ENCODE data around the gene CA12. TPM values are rescaled to one million over a fixed set of nuclear protein-coding genes. Genes with fewer than 3 reads are reported as not detected.
A peak's percentile ranks its signal among the peaks of the same experiment; 100 is the strongest.

The CA12 gene
- total RNA-seq, 1 donor from 2014 or later: 0.46 TPM

DNA sequence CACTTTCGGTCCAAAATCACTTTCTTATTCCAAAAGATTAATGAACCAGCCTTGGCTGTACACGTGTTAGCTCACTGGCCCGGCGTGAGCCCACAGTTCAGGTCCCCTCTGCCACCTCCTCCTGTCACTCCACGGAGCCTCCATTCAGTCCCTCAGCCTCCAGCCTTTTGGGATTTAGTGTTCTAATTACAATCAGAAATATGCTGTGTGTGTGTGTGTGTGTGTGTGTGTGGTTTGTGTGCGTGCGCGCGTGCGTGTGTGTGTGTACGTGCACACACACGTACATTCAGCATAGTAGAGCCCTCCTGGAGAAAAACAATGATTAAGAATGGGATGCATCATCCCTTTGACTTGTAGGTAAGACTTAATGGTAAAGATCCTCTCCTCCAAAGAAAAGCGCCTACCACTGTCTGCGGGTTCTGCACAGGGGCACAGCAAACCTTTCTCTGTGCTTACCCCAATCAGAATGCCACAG, 801 bp downstream of the CA12 start:
- Mint-ChIP-seq H3K36me3 (ENCODE audit: low read depth) (no peaks in the 10 kb centered on the region), H3K4me1 (ENCODE audit: low read depth) (peaks cover 30% of the 10 kb centered on the region), H3K27ac (no peak overlapping the region), H3K4me3 (ENCODE audit: low read depth) (peak overlapping the region; percentile 61), H3K9me3 (peaks cover 6% of the 10 kb centered on the region), H3K27me3 (ENCODE audit: low read depth) (peaks cover 43% of the 10 kb centered on the region)
- DNase-seq (ENCODE audit: low spot score): no peak
- intact Hi-C loops (cut with micrococcal nuclease): no loop called here

DNA sequence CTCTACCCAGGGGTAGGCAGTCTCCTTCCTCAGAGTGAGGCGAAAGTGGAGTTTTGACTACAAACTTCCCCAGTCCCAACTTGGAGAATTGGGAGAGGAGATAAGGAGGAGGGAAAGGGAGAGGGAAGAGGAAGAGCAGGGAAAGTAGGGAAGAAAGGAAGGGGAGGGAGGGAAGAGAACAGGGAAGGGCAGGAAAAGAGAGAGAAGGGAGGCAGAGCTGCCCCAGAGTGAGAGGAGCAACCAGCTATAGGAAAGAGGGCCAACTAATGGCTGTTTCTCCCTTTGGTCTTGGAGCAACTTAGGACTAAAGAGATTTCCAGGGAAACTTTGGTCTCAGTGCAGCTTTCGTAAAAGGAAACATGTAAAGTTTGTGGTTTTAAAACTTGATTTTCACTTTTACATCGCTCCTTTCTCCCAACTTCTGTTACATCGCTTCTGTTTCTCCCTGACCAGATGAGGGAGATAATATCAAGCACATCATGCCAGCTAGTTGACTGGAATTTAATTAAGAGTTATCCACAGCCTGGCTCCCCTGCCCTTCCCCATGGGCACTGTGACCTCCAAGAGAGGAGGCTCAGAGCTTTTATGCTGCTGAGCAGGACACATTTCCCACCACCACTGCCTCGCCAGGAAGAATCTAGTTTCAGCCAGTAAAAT, 1.4 kb downstream of the CA12 start:
- no peak overlapping the region for H3K4me3 Mint-ChIP-seq (ENCODE audit: low read depth)
- no peaks in the 10 kb centered on the region for H3K36me3 Mint-ChIP-seq (ENCODE audit: low read depth)
- DNase-seq (ENCODE audit: low spot score): no peak
- peaks cover 3% of the 10 kb centered on the region for H3K9me3 Mint-ChIP-seq
- H3K4me1 Mint-ChIP-seq (ENCODE audit: low read depth): peaks cover 35% of the 10 kb centered on the region
- H3K27ac Mint-ChIP-seq: no peak overlapping the region
- intact Hi-C loops (cut with micrococcal nuclease): no loop called here
- H3K27me3 Mint-ChIP-seq (ENCODE audit: low read depth): peaks cover 43% of the 10 kb centered on the region

DNA sequence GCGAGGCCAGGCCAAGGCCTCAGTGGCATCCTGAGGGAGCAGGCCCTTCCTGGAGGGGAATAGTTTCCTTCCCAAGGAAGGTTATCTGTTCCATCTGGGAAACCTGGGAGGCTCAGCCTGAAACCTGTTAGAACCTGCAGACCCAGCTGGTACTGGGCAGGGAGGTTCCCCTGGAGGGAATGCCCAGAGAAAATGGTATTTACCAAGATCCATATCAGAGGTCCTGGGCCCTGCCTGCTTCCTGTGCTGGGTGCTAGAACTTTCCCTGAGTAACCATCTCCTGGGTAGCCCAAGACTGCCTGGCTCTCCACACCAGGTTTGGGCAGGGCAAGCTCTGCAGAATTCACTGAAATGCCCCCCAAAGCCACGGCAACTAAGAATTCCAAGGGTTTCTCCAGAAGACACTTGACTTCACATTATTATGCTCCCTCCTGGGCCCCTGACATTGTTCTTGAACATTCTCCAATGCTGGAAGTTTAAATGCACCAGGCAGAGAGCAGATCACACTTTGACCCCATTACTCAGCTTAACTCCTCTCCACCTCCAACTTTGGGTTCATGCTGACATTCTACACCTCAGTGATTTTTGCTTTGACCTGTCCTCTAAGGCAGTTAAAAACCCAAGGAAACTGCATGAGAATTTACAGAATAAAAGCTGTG, 2.0 kb downstream of the CA12 start:
- Mint-ChIP-seq H3K4me1 (ENCODE audit: low read depth) (peaks cover 42% of the 10 kb centered on the region), H3K27me3 (ENCODE audit: low read depth) (peaks cover 41% of the 10 kb centered on the region), H3K4me3 (ENCODE audit: low read depth) (no peak overlapping the region), H3K27ac (no peak overlapping the region), H3K9me3 (no peaks in the 10 kb centered on the region), H3K36me3 (ENCODE audit: low read depth) (no peaks in the 10 kb centered on the region)
- DNase-seq (ENCODE audit: low spot score): no peak
- intact Hi-C loops (cut with micrococcal nuclease): loop anchor here (10.0 kb wide), 1 partner anchor 225 kb away; no protein-coding TSS in a partner anchor

DNA sequence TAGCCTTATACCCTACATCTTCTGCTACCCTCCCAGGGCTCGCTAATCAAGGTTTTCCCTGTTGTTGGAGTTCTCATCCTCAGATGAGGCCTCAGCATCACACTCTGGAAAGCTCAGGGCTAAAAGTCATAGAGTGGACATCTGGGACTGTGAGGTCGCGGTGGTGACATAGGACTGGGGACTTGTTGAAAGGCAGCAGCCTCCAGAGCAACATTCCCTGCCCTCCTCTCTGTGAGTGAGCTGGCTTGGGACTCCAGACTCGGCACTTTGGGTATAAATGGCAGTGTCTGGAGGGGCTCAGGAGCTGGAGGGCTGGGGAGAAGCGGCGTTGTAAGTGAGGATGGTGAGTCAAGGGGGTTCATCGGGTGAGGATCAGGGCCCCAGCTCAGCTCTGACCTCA, 2.7 kb downstream of the CA12 start:
- intact Hi-C loops (cut with micrococcal nuclease): loop anchor here (10.0 kb wide), 1 partner anchor 226 kb away; no protein-coding TSS in a partner anchor
- peaks cover 36% of the 10 kb centered on the region for H3K27me3 Mint-ChIP-seq (ENCODE audit: low read depth)
- H3K4me1 Mint-ChIP-seq (ENCODE audit: low read depth): peaks cover 49% of the 10 kb centered on the region

DNA sequence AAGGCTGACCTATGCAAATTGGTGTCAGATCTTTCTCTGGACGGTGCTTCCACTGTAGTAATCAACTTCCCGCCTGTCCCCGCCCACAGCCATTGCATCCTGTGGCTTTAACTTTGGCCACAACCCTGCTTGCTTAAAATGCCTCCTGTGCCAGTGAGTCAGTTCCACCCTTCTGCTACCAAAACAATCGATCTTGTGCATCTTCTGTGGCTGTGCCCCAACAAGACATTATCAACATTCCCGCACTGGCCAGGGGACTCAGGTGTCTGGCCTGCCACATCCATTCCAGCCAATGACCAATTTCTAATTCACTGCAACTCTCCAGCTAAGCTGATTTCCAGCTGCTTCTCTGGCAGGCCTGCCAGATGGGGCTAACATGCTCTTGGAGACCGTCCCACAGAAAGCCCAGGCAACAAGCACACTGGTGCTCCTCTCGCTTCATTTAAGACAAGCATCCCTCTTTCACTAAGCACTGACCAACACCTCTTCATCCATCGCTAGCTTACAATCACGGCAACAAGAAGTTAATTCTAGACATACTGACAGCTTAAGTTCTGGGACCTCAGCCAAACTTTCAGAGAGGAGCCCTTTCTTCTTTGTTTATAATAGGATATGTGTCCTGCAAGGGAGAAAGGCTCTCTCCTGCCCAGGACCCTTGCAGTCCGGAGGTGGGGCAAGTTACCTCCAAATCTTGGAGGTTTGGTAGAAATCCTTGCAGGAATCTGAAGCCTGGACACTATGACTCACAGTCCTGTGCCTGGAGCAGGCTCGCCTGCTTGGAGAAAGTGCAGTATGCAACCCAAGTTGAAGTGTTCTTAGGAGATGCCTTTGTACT, 6.7 kb downstream of the CA12 start:
- H3K36me3 Mint-ChIP-seq (ENCODE audit: low read depth): no peaks in the 10 kb centered on the region
- peak overlapping the region; percentile 89 for H3K27ac Mint-ChIP-seq
- H3K4me3 Mint-ChIP-seq (ENCODE audit: low read depth): peak overlapping the region; percentile 9
- peak; percentile 27 for DNase-seq (ENCODE audit: low spot score)
- intact Hi-C loops (cut with micrococcal nuclease): loop anchor here (2.0 to 10.0 kb wide), 3 partner anchors 163 to 230 kb away; no protein-coding TSS in a partner anchor
- H3K27me3 Mint-ChIP-seq (ENCODE audit: low read depth): peaks cover 9% of the 10 kb centered on the region
- H3K4me1 Mint-ChIP-seq (ENCODE audit: low read depth): peaks cover 51% of the 10 kb centered on the region
- H3K9me3 Mint-ChIP-seq: no peaks in the 10 kb centered on the region

More for the DNA sequence above, 2.7 kb downstream of the CA12 start:
- H3K4me3 Mint-ChIP-seq (ENCODE audit: low read depth): no peak overlapping the region
- no peaks in the 10 kb centered on the region for H3K36me3 Mint-ChIP-seq (ENCODE audit: low read depth)
- no peaks in the 10 kb centered on the region for H3K9me3 Mint-ChIP-seq
- H3K27ac Mint-ChIP-seq: no peak overlapping the region
- no peak for DNase-seq (ENCODE audit: low spot score)

DNA sequence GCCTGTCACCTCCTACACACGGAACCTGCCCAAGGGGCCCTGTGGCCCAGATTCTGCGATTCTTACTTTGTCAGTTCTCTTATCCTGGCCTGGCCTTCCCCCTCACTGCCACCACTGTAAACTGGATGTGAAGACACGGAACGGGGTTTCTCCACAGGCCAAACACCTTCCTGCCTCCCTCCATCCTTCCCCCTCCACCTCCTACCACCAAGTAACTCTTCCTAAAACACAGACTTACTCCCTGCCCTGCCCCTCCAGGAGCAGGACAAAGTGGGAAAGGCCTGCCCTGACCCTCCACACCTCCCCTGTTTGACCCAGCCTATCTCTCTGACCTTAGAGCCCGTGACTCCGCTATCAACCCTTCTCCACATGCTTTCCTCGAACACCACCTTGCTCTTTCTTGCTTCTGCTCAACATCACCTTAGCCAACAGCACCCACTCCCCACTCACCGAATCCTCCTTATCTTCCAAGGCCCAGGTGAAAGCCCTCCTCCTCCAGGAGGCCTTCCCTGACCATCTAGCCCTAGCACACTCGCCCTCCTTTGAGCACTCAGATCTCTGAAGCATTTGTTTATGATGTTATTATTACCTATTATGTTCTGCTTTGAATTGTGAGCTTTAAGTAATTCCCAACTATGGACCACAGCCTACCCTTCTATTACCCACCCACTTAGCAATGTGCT, 7.6 kb downstream of the CA12 start:
- no peaks in the 10 kb centered on the region for H3K9me3 Mint-ChIP-seq
- intact Hi-C loops (cut with micrococcal nuclease): loop anchor here (2.0 to 10.0 kb wide), 3 partner anchors 162 to 231 kb away; no protein-coding TSS in a partner anchor
- no peak for DNase-seq (ENCODE audit: low spot score)
- peaks cover 6% of the 10 kb centered on the region for H3K27me3 Mint-ChIP-seq (ENCODE audit: low read depth)
- no peak overlapping the region for H3K4me3 Mint-ChIP-seq (ENCODE audit: low read depth)
- no peaks in the 10 kb centered on the region for H3K36me3 Mint-ChIP-seq (ENCODE audit: low read depth)
- H3K4me1 Mint-ChIP-seq (ENCODE audit: low read depth): peaks cover 54% of the 10 kb centered on the region
- peak overlapping the region; percentile 89 for H3K27ac Mint-ChIP-seq

DNA sequence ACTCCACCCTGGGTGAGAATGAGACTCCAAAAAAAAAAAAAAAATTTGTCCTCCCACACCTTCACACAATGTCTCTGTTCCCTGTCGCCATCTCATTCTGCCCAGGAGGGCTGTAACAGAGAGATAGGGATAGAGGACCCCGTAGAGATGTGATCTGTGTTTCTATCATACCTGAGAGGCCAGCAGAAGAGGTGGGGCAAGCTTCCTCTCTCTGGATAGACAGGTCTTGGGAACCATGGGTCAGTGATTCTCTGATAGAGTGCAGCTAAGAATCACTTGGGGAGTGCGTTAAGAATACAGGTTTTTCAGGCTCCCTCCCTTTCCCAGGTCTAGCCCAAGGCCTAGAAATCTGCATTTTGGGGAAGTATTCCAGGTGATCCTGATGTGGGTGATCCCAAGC, 8.3 kb downstream of the CA12 start:
- peaks cover 4% of the 10 kb centered on the region for H3K27me3 Mint-ChIP-seq (ENCODE audit: low read depth)
- peaks cover 54% of the 10 kb centered on the region for H3K4me1 Mint-ChIP-seq (ENCODE audit: low read depth)
- no peaks in the 10 kb centered on the region for H3K9me3 Mint-ChIP-seq
- H3K4me3 Mint-ChIP-seq (ENCODE audit: low read depth): no peak overlapping the region
- no peaks in the 10 kb centered on the region for H3K36me3 Mint-ChIP-seq (ENCODE audit: low read depth)
- no peak overlapping the region for H3K27ac Mint-ChIP-seq
- intact Hi-C loops (cut with micrococcal nuclease): loop anchor here (5.0 to 10.0 kb wide), 2 partner anchors 161 to 231 kb away; no protein-coding TSS in a partner anchor
- DNase-seq (ENCODE audit: low spot score): no peak

DNA sequence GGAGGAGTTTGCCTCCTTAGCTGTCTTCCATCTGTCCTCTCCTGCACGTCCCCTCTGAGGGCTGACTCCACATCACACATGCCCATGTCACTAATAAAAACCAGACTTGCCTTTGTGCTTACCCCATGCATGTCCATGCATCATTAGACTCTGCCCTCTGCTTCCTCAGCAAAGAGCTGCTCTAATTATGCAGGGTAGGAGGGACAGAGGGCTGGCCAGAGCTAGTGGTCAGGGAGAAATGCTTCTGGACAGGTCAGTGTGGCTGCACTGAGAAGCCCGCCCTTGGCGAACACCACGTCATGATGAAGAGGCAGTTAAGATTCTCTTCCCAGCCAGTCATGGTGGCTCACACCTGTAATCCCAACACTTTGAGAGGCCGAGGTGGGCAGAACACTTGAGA, 8.9 kb downstream of the CA12 start:
- Mint-ChIP-seq H3K27me3 (ENCODE audit: low read depth) (peaks cover 4% of the 10 kb centered on the region), H3K36me3 (ENCODE audit: low read depth) (no peaks in the 10 kb centered on the region), H3K27ac (no peak overlapping the region), H3K9me3 (no peaks in the 10 kb centered on the region), H3K4me3 (ENCODE audit: low read depth) (no peak overlapping the region), H3K4me1 (ENCODE audit: low read depth) (peaks cover 54% of the 10 kb centered on the region)
- no peak for DNase-seq (ENCODE audit: low spot score)
- intact Hi-C loops (cut with micrococcal nuclease): loop anchor here (5.0 to 10.0 kb wide), 2 partner anchors 160 to 232 kb away; no protein-coding TSS in a partner anchor

DNA sequence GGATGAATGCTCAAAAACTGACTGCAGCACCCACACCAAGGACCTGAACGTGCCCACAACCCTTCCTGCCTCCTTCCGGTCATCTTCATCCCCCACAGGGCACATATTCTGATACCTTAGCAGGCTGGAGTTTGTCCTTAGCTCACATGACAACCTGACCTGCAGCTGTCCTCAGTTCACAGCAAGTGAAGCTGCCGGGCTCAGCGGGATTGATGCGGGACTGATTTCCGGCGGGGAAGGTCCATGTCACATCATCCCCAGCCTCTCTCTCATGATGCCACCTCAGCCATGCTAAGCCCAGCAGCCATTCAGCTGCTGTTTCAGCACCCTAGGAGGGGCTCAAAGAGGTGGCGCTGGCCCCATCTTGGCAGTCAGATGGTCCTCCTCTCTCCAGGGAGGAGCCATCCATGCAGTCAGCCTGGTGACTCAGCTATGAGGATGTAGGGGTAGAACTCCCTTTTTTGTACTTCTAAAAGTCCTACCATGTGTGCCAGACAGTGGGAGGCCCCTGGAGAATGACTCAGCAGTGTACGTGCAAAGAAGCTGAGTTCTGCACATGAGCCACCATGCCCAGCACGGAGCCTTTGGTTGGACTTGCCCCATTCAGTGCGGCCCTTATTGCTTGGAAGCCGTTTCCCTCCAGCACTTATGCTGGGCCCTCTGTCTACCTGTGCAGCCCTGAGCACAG, 9.5 kb downstream of the CA12 start:
- Mint-ChIP-seq H3K36me3 (ENCODE audit: low read depth) (no peaks in the 10 kb centered on the region), H3K4me1 (ENCODE audit: low read depth) (peaks cover 54% of the 10 kb centered on the region), H3K4me3 (ENCODE audit: low read depth) (no peak overlapping the region)

DNA sequence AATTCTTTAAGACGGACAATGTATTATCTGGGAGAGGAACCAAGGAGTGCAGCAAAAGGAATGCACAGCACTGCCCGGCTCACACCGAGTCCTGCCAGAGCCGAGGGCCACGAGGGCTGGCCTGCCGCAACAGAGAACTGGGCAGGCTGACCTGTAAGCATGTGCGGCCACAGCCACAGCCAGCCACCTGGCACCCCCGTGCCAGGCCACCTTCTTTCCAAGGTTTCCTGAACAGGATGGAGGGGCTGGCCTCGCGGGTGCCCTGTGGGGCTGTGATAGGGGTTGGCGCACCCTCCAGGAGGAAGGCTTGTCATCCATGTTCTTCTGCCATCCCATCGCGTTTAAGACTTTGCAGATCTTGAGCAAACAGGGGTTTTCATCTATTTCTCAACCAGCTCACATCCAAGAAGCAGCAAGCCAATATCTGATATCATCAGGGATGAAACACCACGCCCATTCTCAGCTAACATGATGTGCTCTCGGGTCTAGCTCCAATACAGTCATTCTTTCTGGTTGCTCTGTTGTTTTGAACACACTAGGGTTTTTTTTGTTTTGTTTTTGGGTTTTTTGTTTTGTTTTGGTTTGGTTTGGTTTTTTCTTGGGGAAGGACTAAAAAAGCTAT, 10.2 kb downstream of the CA12 start:
- DNase-seq (ENCODE audit: low spot score): no peak
- peak overlapping the region; percentile 80 for H3K27ac Mint-ChIP-seq
- H3K27me3 Mint-ChIP-seq (ENCODE audit: low read depth): no peaks in the 10 kb centered on the region
- H3K9me3 Mint-ChIP-seq: no peaks in the 10 kb centered on the region
- no peaks in the 10 kb centered on the region for H3K36me3 Mint-ChIP-seq (ENCODE audit: low read depth)
- no peak overlapping the region for H3K4me3 Mint-ChIP-seq (ENCODE audit: low read depth)
- intact Hi-C loops (cut with micrococcal nuclease): loop anchor here (5.0 to 10.0 kb wide), 2 partner anchors 159 to 233 kb away; no protein-coding TSS in a partner anchor
- H3K4me1 Mint-ChIP-seq (ENCODE audit: low read depth): peaks cover 52% of the 10 kb centered on the region

More for the DNA sequence above, 9.5 kb downstream of the CA12 start:
- no peak for DNase-seq (ENCODE audit: low spot score)
- peak overlapping the region; percentile 80 for H3K27ac Mint-ChIP-seq
- H3K27me3 Mint-ChIP-seq (ENCODE audit: low read depth): no peaks in the 10 kb centered on the region
- intact Hi-C loops (cut with micrococcal nuclease): loop anchor here (5.0 to 10.0 kb wide), 2 partner anchors 160 to 233 kb away; no protein-coding TSS in a partner anchor
- H3K9me3 Mint-ChIP-seq: no peaks in the 10 kb centered on the region

DNA sequence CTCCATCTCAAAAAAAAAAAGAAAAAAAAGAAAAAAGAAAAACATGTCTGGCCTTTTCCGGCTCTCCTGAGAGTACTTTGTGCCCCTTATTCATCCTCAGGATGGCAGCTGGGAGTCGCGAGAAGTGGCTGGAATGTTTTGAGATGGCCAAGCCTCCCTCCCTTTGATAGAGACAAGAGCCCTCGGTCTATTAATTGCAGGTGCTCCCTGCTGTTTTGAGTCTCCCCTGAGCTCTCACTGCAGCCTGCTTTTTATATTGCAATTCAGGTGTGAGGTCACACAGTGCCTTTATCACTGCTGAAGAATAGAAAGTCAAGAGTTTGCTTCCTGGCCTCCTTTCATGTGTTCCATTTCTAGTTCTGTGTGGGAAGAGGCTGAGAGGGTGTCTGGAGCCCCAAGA, 10.9 kb downstream of the CA12 start:
- Mint-ChIP-seq H3K36me3 (ENCODE audit: low read depth) (no peaks in the 10 kb centered on the region), H3K27ac (peak overlapping the region; percentile 35), H3K27me3 (ENCODE audit: low read depth) (no peaks in the 10 kb centered on the region), H3K9me3 (no peaks in the 10 kb centered on the region), H3K4me3 (ENCODE audit: low read depth) (no peak overlapping the region), H3K4me1 (ENCODE audit: low read depth) (peaks cover 47% of the 10 kb centered on the region)
- DNase-seq (ENCODE audit: low spot score): no peak
- intact Hi-C loops (cut with micrococcal nuclease): loop anchor here (5.0 to 10.0 kb wide), 2 partner anchors 158 to 234 kb away; no protein-coding TSS in a partner anchor

Measured in activated T-helper 2 cell treated with anti-CD3 and anti-CD28 coated beads, Interferon-gamma antibody, Interleukin-2, Interleukin-4, amounts not matched to agents 10 μg/mL and 5 μg/mL and 100 μg/mL, durations not matched to agents 14 hours and 24 hours and 36 hours (primary cell).